Cardiac muscle cell (in vitro differentiated cells and primary cell): ENCODE data around the gene ORC3. TPM values are rescaled to one million over a fixed set of nuclear protein-coding genes. Genes with fewer than 3 reads are reported as not detected.
"Not testable (repeated sequence)": the region's sequence is repeated elsewhere in the genome, so short reads cannot be mapped to it uniquely, and the experiment has no call there.

ENCODE experiments used
- DNase-seq, 2 donors: peaks; one replicate each; pipeline versions ENCODE4 v3.0.0 to v3.0.0-alpha.2; 2010 to 2017; ENCODE audit warnings: low read depth in 1 of 2, low spot score in 1 of 2
- H3K27ac ChIP-seq: fragments of 200-600 bp; sonication (generic); 2 replicates; pipeline ENCODE4 v1.5.1; 2016
- H3K27me3 ChIP-seq: fragments of 200-600 bp; sonication (generic); 2 replicates; pipeline ENCODE4 v1.6.0; 2016; ENCODE audit warnings: control low read depth
- H3K36me3 ChIP-seq: fragments of 200-600 bp; sonication (generic); 2 replicates; pipeline ENCODE4 v1.5.1; 2016; ENCODE audit warnings: control low read depth
- H3K4me1 ChIP-seq: fragments of 200-600 bp; sonication (generic); 2 replicates; pipeline ENCODE4 v1.8.1; 2017; ENCODE audit warnings: low read depth, mild to moderate bottlenecking, mixed run types
- H3K4me3 ChIP-seq: fragments of 200-600 bp; sonication (generic); 2 replicates; pipeline ENCODE4 v1.5.1; 2016; ENCODE audit warnings: mild to moderate bottlenecking
- H3K9me3 ChIP-seq: fragments of 200-600 bp; sonication (generic); 2 replicates; pipeline ENCODE4 v1.5.1; 2017; ENCODE audit warnings: low read depth, mild to moderate bottlenecking, control low read depth
- CTCF ChIP-seq: IDR thresholded peaks from 2 replicates; pipeline ENCODE4 v1.5.1; 2012; ENCODE audit warnings: low read depth, mild to moderate bottlenecking, low read length
- polyA plus RNA-seq: library from polyadenylated mRNA; unstranded; fragments of >200 nt; fragmentation: Nextera tagmentation; extraction: Ambion mirVana; gene quantifications from 2 replicates; pipeline ENCODE4 v1.2.1, GENCODE V29; 2016
- total RNA-seq: library from RNA; depleted of rRNA; stranded (reverse); fragments of >200 nt; gene quantifications from 2 replicates; pipeline ENCODE4 v1.2.3, GENCODE V29; 2016

Gene ORC3
- total and polyA plus RNA-seq, 2 experiments from 2014 or later, result 21.5 to 40.8 TPM

GRCh38 chr6:87706187-87706966, 116.4 kb downstream of the ORC3 start:
- no peak overlapping the region for H3K27ac ChIP-seq
- no peak for TF ChIP-seq CTCF
- no peaks in the 10 kb centered on the region for H3K27me3 ChIP-seq
- H3K36me3 ChIP-seq, result no peaks in the 10 kb centered on the region
- H3K4me1 ChIP-seq, result no peaks in the 10 kb centered on the region
- H3K4me3 ChIP-seq, result no peak overlapping the region
- H3K9me3 ChIP-seq, result no peaks in the 10 kb centered on the region
- DNase-seq, result peak in 1 of 2 donors; percentile 59

GRCh38 chr6:87708581-87709427, 118.9 kb downstream of the ORC3 start:
- not testable (repeated sequence) for DNase-seq, H3K9me3 ChIP-seq, H3K27ac ChIP-seq

GRCh38 chr6:87710090-87710489, 120.2 kb downstream of the ORC3 start:
- H3K36me3 ChIP-seq, result no peaks in the 10 kb centered on the region
- H3K27ac ChIP-seq, result no peak overlapping the region
- TF ChIP-seq CTCF, result no peak
- no peaks in the 10 kb centered on the region for H3K4me1 ChIP-seq
- no peak for DNase-seq
- H3K4me3 ChIP-seq, result no peak overlapping the region
- H3K27me3 ChIP-seq, result no peaks in the 10 kb centered on the region
- no peaks in the 10 kb centered on the region for H3K9me3 ChIP-seq

More at GRCh38 chr6:87708581-87709427, 118.9 kb downstream of the ORC3 start:
- H3K27me3 ChIP-seq, H3K36me3 ChIP-seq, H3K4me1 ChIP-seq, H3K4me3 ChIP-seq: not testable (repeated sequence)

- H3K36me3 ChIP-seq, H3K27me3 ChIP-seq, DNase-seq, H3K9me3 ChIP-seq, H3K4me3 ChIP-seq, H3K27ac ChIP-seq, H3K4me1 ChIP-seq: not testable (repeated sequence)
Measured at GRCh38 chr6:87712713-87713112, 122.8 kb downstream of the ORC3 start.

- peak in 1 of 2 donors; percentile 68 for DNase-seq
- no peaks in the 10 kb centered on the region for H3K36me3 ChIP-seq
- no peak for TF ChIP-seq CTCF
- no peaks in the 10 kb centered on the region for H3K9me3 ChIP-seq
- H3K4me1 ChIP-seq, result peaks cover 3% of the 10 kb centered on the region
- H3K4me3 ChIP-seq, result no peak overlapping the region
- H3K27ac ChIP-seq, result no peak overlapping the region
- H3K27me3 ChIP-seq, result no peaks in the 10 kb centered on the region
Measured at GRCh38 chr6:87714093-87714842, 124.3 kb downstream of the ORC3 start.

Other genes with a start within 250 kb of the ORC3 start
- gene C6orf163, start 245.3 kb upstream of the ORC3 start, total RNA-seq, result 1.5 and 4.3 TPM in 2 replicates
- gene C6orf163, start 245.3 kb upstream of the ORC3 start, polyA plus RNA-seq, result 1.4 and 2.8 TPM in 2 replicates
- gene CFAP206, start 182.2 kb upstream of the ORC3 start, total RNA-seq, result 0.14 TPM in 1 of 2 replicates, not detected in the other
- 0.40 TPM in 1 of 2 replicates, not detected in the other for gene CFAP206, start 182.2 kb upstream of the ORC3 start, polyA plus RNA-seq
- 12.7 TPM in 2 replicates for gene SLC35A1, start 117.2 kb upstream of the ORC3 start, total RNA-seq
- gene SLC35A1, start 117.2 kb upstream of the ORC3 start, polyA plus RNA-seq, result 29.3 and 30.8 TPM in 2 replicates
- 30.7 and 42.1 TPM in 2 replicates for gene RARS2, start 148 bp upstream of the ORC3 start, total RNA-seq
- gene RARS2, start 148 bp upstream of the ORC3 start, polyA plus RNA-seq, result 77.4 and 83.3 TPM in 2 replicates
- 48.3 and 82.6 TPM in 2 replicates for gene AKIRIN2, start 112.1 kb downstream of the ORC3 start, total RNA-seq
- gene AKIRIN2, start 112.1 kb downstream of the ORC3 start, polyA plus RNA-seq, result 66.7 and 89.3 TPM in 2 replicates